GM10266 (cell line): ENCODE data around the gene RHOC.

ENCODE experiments used
- DNase-seq: peaks from one replicate; pipeline ENCODE4 v3.0.0; 2012; ENCODE audit errors: extremely low spot score
- TF ChIP-seq, protein P1 (sequence below): IDR thresholded peaks from 2 replicates; pipeline ENCODE4 v1.5.1; 2012; ENCODE audit warnings: mild to moderate bottlenecking, low read depth; ENCODE audit not compliant: control insufficient read depth, insufficient read depth; ENCODE audit errors: missing control alignments

Gene RHOC

DNA sequence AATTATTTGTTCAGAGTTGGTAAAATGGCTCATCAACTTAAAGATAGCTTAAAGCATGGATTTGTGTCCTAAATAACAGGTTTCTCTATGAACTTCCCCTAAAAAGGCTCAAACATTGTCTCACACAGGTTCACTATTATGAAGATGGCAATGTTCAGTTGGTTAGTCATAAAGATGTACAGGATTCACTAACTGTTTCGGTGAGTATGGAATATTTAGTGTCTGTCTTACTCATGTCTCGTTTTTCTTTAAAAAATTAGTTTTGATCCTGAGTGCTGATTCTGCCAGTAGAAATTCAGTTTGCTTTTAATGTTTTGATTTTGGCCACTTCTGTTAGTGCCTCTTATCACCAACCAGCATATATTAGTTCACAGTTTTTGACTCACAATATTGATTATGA is 40.0 kb downstream of the RHOC start:
- TF ChIP-seq, protein P1, sequence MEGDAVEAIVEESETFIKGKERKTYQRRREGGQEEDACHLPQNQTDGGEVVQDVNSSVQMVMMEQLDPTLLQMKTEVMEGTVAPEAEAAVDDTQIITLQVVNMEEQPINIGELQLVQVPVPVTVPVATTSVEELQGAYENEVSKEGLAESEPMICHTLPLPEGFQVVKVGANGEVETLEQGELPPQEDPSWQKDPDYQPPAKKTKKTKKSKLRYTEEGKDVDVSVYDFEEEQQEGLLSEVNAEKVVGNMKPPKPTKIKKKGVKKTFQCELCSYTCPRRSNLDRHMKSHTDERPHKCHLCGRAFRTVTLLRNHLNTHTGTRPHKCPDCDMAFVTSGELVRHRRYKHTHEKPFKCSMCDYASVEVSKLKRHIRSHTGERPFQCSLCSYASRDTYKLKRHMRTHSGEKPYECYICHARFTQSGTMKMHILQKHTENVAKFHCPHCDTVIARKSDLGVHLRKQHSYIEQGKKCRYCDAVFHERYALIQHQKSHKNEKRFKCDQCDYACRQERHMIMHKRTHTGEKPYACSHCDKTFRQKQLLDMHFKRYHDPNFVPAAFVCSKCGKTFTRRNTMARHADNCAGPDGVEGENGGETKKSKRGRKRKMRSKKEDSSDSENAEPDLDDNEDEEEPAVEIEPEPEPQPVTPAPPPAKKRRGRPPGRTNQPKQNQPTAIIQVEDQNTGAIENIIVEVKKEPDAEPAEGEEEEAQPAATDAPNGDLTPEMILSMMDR: no peak

DNA sequence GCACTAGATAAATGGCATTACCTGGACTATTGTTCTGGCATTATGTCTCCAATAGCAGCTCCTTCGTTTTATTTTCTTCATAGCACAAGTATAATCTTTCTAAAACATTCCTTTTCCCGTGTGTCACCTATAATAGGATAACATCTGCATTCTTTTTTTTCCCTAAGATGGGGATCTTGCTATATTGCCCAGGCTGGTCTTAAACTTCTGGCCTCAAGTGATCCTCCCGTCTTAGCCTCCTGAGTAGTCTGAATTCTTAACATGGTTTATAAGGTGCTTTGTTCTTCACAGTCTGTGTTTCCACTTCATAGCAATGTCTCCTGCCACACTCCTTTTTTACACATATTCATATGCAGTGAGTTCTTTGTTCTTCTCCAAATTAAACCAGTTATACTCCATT is 41.1 kb downstream of the RHOC start:
- TF ChIP-seq, protein P1: no peak
- DNase-seq: no peak

More for the DNA sequence above, 40.0 kb downstream of the RHOC start:
- DNase-seq: no peak

DNA sequence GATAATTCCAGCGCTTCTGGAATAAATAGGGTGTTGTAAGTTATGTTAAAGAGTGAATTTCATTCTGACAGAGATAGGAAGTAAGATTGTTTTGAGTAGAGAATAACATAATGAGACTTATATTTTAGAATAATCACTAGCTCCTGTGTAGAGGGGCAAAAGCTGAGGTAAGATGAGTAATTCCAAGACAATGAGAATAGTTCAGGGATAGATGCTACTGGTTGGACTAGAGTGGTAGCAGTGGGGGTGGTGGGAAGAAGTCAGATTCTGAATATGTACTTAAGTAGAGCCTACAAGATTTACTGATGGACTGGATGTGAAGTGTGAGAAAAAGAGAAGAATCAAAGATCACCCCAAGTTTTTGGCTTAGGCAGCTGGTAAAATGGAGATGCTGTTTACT is 55.7 kb downstream of the RHOC start:
- no peak for DNase-seq
- TF ChIP-seq, protein P1: no peak
